Tibial nerve (tissue), 4 donors: Measurements from ENCODE around the gene MCC.

ENCODE experiments used
- EP300 ChIP-seq, 2 donors: sonication (generic); formaldehyde crosslinking; IDR thresholded peaks; one replicate each; pipeline ENCODE4 v1.6.1; 2017; ENCODE audit warnings: antibody characterized with exemption in 2 of 2, mild to moderate bottlenecking in 1 of 2
- POLR2A ChIP-seq, 2 donors: fragments of 450-650 bp; IDR thresholded peaks; one replicate each; pipeline ENCODE4 v1.6.1; 2017; ENCODE audit warnings: antibody characterized with exemption in 2 of 2, mild to moderate bottlenecking in 2 of 2, moderate library complexity in 2 of 2
- TF ChIP-seq, protein P1 (sequence below), 5 experiments: fragments of 200-600 bp in 3 of 5; fragments of 450-650 bp in 2 of 5; sonication (generic) in 3 of 5; IDR thresholded peaks; one replicate each; pipeline ENCODE4 v1.5.1; 2016 to 2019; ENCODE audit warnings: antibody characterized with exemption in 5 of 5, mild to moderate bottlenecking in 3 of 5, moderate library complexity in 2 of 5

DNA sequence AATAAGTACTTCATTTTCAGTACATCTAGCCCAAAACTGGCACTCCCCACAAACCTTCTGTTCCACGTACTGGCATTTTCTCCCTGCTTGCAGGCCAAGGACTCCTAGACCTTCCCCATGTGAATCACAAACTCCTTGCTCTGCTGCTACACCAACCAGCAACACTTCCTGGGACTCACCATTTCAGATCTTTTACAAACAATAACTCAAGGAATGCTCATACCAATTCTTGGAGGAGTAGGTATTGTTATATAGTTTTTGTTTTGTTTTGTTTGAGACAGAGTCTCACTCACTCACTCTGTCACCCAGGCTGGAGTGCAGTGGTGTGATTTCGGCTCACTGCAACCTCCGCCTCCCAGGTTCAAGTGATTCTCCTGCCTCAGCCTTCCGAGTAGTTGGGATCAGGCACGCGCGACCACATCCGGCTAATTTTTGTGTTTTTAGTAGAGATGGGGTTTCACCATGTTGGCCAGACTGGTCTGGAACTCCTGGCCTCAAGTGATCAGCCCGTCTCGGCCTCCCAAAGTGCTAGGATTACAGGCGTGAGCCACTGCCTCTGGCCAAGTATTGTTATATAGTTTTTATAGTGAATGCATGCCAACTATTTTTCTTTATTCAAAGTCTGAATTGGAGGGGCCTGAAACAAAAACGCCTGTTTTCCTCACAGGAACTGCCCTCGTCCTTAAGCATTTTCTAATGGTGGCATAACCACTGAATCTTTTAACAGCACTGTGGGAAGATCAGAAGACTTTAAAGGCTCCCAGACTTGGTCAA is 264.2 kb downstream of the MCC start:
- TF ChIP-seq, protein P1, sequence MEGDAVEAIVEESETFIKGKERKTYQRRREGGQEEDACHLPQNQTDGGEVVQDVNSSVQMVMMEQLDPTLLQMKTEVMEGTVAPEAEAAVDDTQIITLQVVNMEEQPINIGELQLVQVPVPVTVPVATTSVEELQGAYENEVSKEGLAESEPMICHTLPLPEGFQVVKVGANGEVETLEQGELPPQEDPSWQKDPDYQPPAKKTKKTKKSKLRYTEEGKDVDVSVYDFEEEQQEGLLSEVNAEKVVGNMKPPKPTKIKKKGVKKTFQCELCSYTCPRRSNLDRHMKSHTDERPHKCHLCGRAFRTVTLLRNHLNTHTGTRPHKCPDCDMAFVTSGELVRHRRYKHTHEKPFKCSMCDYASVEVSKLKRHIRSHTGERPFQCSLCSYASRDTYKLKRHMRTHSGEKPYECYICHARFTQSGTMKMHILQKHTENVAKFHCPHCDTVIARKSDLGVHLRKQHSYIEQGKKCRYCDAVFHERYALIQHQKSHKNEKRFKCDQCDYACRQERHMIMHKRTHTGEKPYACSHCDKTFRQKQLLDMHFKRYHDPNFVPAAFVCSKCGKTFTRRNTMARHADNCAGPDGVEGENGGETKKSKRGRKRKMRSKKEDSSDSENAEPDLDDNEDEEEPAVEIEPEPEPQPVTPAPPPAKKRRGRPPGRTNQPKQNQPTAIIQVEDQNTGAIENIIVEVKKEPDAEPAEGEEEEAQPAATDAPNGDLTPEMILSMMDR (IDR thresholded peaks at IDR 0.05), result no peak
- TF ChIP-seq POLR2A (IDR thresholded peaks at IDR 0.05), result no peak
- no peak for TF ChIP-seq EP300 (IDR thresholded peaks at IDR 0.05)
